Measurements from ENCODE around the gene KCNG2. TPM values are rescaled to one million over a fixed set of nuclear protein-coding genes. Genes with fewer than 3 reads are reported as not detected.

Gene KCNG2
- total and polyA plus RNA-seq, 2 experiments from 2014 or later, result 0.13 to 0.52 TPM

DNA sequence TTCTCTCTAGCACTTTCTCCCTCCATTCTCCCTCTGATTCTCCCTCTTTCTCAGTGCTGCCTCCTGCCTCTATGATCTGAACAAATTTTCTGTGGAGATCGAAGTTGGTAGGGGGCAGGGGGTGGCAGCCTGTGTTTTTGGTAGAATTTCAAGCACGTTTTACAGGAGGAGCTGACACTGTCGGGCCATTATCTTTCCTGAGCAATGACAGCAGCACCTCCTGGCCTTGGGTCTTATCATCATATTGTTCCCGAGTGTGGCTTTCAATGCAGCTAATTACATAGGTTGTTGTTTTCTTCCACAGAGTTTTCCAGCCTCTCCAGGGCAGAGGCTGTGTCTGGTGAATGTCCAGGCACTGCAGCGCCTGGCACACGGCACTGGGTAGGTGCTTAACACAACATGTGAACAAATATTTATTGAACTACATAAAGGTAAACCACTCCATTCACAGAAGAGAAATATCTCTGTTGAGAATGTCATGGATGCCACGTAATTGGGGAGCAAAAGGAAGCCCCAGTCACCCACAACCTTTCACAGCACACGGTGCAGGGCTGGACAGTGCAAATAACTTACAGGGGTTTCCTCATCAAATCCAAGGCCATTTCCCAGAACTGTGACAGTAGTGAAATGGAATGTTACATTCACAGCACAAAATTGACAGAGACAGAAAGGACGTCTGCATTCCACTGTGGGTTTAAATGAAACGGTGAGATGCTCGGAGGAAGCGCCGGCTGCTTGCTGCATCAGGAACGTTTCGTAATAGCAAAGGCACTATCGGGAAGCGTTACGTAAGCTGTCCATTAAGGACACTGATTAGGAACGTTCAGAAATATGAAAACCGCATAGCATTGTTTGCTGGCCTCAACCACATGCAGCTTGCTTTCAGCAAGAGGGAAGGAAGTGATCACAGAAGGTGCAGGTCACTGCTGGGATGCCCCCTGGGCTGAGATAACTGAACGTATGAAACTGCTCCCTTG lies 6.5 kb upstream of the KCNG2 start:
- Histone ChIP-seq H3K79me2 (replicated peaks; ENCODE audit: insufficient read depth) (no peaks in the 10 kb centered on the region), H3K27ac (ENCODE audit: low read depth) (no peak overlapping the region), H3K27me3 (ENCODE audit: insufficient read depth) (peaks cover 37% of the 10 kb centered on the region), H3K4me3 (no peak overlapping the region), H2AFZ (no peak overlapping the region), H3K4me1 (ENCODE audit: insufficient read depth) (no peaks in the 10 kb centered on the region), H3K9me2 (ENCODE audit: insufficient read depth) (no peaks in the 10 kb centered on the region), H4K20me1 (replicated peaks; ENCODE audit: insufficient read depth) (no peaks in the 10 kb centered on the region), H3F3A (replicated peaks; ENCODE audit: low read depth) (no peaks in the 10 kb centered on the region), H3K4me2 (no peak overlapping the region), H3K36me3 (ENCODE audit: insufficient read depth) (no peaks in the 10 kb centered on the region)
- no peaks in the 10 kb centered on the region for H3K4me1 Mint-ChIP-seq
- no peak for DNase-seq (ENCODE audit: low spot score)
- no peaks in the 10 kb centered on the region for H3K36me3 Mint-ChIP-seq (ENCODE audit: low read depth)
- H3K27me3 Mint-ChIP-seq (ENCODE audit: insufficient read depth, low read depth, poor library complexity), result peaks cover 39% of the 10 kb centered on the region
- no peak for TF ChIP-seq EZH2phosphoT487 (IDR thresholded peaks at IDR 0.05; ENCODE audit: unreplicated experiment)
- no peak overlapping the region for H3K27ac Mint-ChIP-seq
- no peak for ATAC-seq
- H3K4me3 Mint-ChIP-seq, result no peak overlapping the region
- H3K9me3 Mint-ChIP-seq, result no peaks in the 10 kb centered on the region

DNA sequence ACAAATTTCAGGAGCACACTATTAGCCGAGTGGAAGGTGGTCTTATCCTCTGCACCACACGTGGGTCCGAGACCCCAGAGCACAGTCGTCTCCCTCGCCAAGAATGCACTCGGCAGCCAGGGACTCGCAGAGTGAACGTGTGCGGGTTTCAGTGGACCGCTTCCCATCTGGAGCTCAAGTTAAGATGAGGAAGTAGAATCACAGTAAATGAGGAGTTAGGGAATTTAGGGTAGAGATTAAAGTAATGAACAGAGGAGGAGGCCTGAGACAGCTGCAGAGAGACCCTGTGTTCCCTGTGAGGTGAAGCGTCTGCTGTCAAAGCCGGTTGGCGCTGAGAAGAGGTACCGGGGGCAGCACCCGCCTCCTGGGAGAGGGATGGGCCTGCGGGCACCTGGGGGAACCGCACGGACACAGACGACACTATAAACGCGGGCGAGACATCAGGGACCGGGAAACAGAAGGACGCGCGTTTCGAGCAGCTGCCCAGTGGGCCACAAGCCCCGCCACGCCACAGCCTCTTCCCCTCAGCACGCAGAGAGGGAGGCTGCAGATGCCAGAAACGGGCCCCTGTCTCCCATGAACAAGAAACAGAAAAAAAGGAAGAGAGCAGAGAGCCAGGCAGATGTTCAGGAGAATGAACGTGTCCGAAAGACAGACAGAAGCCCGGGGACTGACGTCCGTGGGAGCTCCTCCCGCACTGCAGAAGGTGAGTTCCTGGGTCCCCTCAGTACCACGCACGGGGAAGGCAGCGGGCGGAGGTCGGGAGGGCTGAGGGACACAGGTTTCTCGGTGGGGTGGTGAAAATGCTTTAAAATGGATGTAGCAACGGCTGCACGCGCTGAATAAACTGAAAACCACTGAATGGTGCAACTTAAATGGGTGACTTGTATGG lies 5.4 kb upstream of the KCNG2 start:
- ATAC-seq (no peak), DNase-seq (ENCODE audit: low spot score) (no peak)
- peaks cover 40% of the 10 kb centered on the region for H3K27me3 Mint-ChIP-seq (ENCODE audit: insufficient read depth, low read depth, poor library complexity)
- Histone ChIP-seq H3K9me2 (ENCODE audit: insufficient read depth) (no peaks in the 10 kb centered on the region), H3K4me3 (no peak overlapping the region), H3K4me2 (no peak overlapping the region), H3F3A (replicated peaks; ENCODE audit: low read depth) (no peaks in the 10 kb centered on the region), H3K27ac (ENCODE audit: low read depth) (no peak overlapping the region), H3K36me3 (ENCODE audit: insufficient read depth) (no peaks in the 10 kb centered on the region), H3K27me3 (ENCODE audit: insufficient read depth) (peaks cover 37% of the 10 kb centered on the region), H3K79me2 (replicated peaks; ENCODE audit: insufficient read depth) (no peaks in the 10 kb centered on the region), H4K20me1 (replicated peaks; ENCODE audit: insufficient read depth) (no peaks in the 10 kb centered on the region), H2AFZ (no peak overlapping the region), H3K4me1 (ENCODE audit: insufficient read depth) (no peaks in the 10 kb centered on the region)
- H3K27ac Mint-ChIP-seq, result no peak overlapping the region
- no peaks in the 10 kb centered on the region for H3K9me3 Mint-ChIP-seq
- H3K4me3 Mint-ChIP-seq, result no peak overlapping the region
- H3K4me1 Mint-ChIP-seq, result peaks cover 2% of the 10 kb centered on the region
- TF ChIP-seq ZNF114 (CRISPR knock-in tag; IDR thresholded peaks at IDR 0.05) (no peak), NANOG (IDR thresholded peaks at IDR 0.05; ENCODE audit: borderline replicate concordance) (no peak), POLR2AphosphoS5 (IDR thresholded peaks at IDR 0.05; ENCODE audit: low read depth) (no peak)
- H3K36me3 Mint-ChIP-seq (ENCODE audit: low read depth), result no peaks in the 10 kb centered on the region; the same call in 2 of the 3 replicates

GRCh38 chr18:79792988-79793355 lies 4.8 kb upstream of the KCNG2 start:
- Mint-ChIP-seq H3K27me3 (ENCODE audit: insufficient read depth, low read depth, poor library complexity) (peaks cover 38% of the 10 kb centered on the region), H3K4me3 (no peak overlapping the region), H3K4me1 (peaks cover 4% of the 10 kb centered on the region), H3K9me3 (no peaks in the 10 kb centered on the region), H3K27ac (no peak overlapping the region), H3K36me3 (ENCODE audit: low read depth) (no peaks in the 10 kb centered on the region; the same call in 2 of the 3 replicates)
- Histone ChIP-seq H3F3A (replicated peaks; ENCODE audit: low read depth) (no peaks in the 10 kb centered on the region), H3K4me3 (no peak overlapping the region), H2AFZ (no peak overlapping the region), H3K79me2 (replicated peaks; ENCODE audit: insufficient read depth) (no peaks in the 10 kb centered on the region), H3K4me1 (ENCODE audit: insufficient read depth) (no peaks in the 10 kb centered on the region), H3K27me3 (ENCODE audit: insufficient read depth) (peaks cover 35% of the 10 kb centered on the region), H3K4me2 (no peak overlapping the region), H3K27ac (ENCODE audit: low read depth) (no peak overlapping the region), H3K9me2 (ENCODE audit: insufficient read depth) (no peaks in the 10 kb centered on the region), H4K20me1 (replicated peaks; ENCODE audit: insufficient read depth) (no peaks in the 10 kb centered on the region), H3K36me3 (ENCODE audit: insufficient read depth) (no peaks in the 10 kb centered on the region)
- ATAC-seq (no peak), DNase-seq (ENCODE audit: low spot score) (no peak)
- no peak for TF ChIP-seq NANOG (IDR thresholded peaks at IDR 0.05; ENCODE audit: borderline replicate concordance)
- TF ChIP-seq, protein P1, sequence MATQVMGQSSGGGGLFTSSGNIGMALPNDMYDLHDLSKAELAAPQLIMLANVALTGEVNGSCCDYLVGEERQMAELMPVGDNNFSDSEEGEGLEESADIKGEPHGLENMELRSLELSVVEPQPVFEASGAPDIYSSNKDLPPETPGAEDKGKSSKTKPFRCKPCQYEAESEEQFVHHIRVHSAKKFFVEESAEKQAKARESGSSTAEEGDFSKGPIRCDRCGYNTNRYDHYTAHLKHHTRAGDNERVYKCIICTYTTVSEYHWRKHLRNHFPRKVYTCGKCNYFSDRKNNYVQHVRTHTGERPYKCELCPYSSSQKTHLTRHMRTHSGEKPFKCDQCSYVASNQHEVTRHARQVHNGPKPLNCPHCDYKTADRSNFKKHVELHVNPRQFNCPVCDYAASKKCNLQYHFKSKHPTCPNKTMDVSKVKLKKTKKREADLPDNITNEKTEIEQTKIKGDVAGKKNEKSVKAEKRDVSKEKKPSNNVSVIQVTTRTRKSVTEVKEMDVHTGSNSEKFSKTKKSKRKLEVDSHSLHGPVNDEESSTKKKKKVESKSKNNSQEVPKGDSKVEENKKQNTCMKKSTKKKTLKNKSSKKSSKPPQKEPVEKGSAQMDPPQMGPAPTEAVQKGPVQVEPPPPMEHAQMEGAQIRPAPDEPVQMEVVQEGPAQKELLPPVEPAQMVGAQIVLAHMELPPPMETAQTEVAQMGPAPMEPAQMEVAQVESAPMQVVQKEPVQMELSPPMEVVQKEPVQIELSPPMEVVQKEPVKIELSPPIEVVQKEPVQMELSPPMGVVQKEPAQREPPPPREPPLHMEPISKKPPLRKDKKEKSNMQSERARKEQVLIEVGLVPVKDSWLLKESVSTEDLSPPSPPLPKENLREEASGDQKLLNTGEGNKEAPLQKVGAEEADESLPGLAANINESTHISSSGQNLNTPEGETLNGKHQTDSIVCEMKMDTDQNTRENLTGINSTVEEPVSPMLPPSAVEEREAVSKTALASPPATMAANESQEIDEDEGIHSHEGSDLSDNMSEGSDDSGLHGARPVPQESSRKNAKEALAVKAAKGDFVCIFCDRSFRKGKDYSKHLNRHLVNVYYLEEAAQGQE (IDR thresholded peaks at IDR 0.05; ENCODE audit: unreplicated experiment), result no peak

Measured in GM23338 (cell line).